GM04503 (cell line): Measurements from ENCODE around the gene CDK12.
A peak's percentile ranks its signal among the peaks of the same experiment; 100 is the strongest.

Source experiments
- DNase-seq: peaks from one replicate; pipeline ENCODE4 v3.0.0-alpha.2; 2012; ENCODE audit warnings: low read depth

Gene CDK12

DNA sequence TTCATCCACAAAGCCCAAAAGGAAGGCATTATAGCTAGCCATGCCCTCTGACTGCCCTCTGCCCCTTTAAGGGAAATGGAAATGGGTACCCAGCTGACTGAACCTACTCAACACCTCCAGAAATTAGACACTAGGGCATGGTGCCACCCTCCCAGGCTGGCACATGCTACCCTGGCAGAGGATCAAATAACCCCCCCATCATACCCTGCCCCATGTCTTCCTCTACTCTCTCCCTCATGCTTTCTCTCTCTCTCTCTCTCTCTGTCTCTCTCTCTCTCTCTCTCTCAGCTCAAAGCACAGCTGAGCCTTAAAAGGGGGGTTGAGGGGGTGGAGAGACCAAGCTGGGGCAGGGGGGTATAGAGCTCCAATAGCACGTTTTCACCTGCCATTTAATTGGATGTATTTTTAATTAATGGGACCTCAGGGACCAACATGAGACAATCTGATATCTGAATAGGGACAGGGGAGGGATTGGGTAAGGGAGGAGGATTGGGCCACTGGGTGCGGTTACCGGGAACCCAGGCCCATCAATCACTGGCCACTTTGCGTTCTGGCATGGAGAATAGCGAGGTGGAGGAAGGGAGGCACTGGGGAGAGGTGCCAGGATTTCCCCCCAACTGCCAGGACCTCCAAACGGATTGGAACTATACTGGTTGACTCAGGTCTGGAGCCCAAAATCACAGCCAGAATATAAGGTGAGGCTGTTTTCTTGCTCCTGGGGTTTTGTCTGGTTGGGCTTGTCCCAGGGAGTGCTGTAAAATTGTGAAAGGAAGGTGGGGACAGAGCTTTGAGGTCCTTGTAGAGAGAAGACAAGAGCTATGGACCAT, 88.7 kb downstream of the CDK12 start:
- DNase-seq: no peak

DNA sequence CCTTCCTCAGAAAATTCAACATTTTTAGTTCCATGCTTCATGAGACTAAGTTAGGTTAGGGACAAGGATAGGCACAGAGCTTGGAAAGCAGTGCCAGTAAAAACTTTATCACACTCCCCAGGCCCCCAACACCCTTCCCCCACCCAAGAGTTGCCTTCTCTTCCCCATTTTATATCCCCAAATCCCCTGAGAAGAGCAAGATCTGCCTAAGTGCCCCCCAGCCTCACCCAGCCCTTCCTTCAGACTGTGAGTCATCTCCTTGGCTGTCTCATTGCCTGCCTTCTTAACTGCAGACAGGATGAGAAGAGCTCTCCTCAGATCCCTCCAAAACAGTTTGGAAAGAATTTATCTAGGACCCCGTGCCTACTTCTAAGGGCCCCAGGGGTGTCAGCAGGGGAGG, 90.6 kb downstream of the CDK12 start:
- no peak for DNase-seq

- DNase-seq: no peak
Observed at GRCh38 chr17:39553341-39553945, 92.2 kb downstream of the CDK12 start.

DNA sequence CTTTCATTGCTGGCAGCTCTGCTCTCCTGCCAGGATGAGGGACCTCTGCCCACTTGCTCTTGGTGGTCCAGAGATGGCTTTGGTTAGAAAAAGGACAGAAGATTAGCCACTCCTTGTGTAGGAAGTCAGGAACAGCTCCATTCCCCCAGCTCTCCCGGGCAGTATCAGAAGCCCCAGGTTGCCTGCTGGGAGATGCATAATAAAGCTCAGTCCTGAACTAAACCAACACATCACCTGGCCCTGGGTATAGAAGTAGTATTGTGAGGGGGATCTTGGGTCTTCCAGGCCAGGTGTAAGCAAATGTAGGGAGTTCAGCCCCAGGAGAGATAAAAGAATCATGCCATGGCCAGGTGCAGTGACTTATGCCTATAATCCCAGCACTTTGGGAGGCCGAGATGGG, 94.1 kb downstream of the CDK12 start:
- no peak for DNase-seq

DNA sequence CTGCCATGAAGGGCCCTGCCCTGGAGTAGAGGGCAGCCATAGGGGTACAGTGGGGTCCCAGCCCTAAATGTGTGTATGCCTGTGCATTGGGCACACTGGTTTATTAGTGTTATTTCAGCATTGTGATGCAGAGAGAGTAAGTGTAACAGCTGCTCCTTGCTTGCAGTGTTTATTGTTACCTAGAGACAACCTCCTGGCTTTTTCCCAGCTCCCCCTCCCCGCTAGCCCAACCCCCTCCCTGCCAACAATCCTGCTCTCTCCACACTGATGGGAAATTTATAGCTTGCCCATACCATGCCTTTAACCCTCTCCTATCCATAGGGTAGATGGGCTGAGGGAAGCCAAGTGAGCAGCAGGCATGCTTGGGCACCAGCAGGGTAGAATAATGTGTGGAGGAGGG, 95.1 kb downstream of the CDK12 start:
- no peak for DNase-seq

- no peak for DNase-seq
Observed at GRCh38 chr17:39562395-39562794, 101.1 kb downstream of the CDK12 start.

GRCh38 chr17:39562976-39563375, 101.7 kb downstream of the CDK12 start:
- DNase-seq: no peak

DNA sequence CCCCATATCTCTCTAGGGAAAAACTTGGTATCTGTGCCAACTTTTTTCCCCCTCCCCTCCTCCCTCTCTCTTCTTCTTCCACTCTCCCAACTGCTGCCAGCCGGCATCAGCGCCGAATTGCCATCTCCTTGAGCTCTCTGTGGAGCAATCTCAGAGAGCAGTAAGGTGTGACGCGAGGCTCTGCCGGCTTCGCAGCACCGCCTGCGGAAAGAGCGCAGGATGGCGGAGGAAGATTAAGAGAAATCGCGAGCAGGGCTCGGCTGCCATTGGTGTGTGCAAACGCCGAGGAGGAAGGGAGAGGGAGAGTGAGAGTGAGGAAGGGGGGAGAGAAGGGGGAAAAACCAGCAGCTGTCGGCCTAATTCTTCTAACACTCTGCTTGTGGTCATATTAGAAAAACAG, 102.2 kb downstream of the CDK12 start:
- no peak for DNase-seq

DNA sequence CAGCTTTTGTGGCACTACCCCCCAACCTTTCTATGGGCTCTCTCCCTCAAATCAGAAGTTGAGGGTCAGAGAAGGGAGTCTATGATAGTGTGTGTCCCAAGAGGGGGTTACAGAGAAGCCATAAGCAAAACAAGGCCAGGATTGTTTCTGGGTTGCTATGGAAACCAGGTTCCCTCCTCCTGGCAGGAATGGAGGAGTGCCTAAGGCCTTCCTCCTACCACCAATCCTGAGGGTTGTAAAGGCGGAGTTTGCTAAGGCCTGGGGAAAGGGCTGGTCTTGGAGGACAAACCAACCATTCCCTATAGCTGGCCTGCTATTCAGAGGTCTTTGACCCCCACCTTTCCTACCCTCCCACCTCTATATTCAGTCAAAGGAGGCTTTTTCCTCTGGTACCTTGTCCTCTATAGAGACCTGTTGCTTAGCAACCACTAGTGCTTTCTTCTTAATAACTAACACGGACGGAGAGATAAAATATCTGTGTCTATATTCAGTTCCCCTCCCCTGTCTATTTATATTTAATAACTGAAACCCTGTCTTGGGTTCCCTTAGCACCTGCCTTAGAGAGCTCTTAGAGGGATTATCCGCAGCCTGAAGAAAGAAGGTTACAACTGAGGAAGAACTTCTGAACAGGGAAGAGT, 103.0 kb downstream of the CDK12 start:
- no peak for DNase-seq

DNA sequence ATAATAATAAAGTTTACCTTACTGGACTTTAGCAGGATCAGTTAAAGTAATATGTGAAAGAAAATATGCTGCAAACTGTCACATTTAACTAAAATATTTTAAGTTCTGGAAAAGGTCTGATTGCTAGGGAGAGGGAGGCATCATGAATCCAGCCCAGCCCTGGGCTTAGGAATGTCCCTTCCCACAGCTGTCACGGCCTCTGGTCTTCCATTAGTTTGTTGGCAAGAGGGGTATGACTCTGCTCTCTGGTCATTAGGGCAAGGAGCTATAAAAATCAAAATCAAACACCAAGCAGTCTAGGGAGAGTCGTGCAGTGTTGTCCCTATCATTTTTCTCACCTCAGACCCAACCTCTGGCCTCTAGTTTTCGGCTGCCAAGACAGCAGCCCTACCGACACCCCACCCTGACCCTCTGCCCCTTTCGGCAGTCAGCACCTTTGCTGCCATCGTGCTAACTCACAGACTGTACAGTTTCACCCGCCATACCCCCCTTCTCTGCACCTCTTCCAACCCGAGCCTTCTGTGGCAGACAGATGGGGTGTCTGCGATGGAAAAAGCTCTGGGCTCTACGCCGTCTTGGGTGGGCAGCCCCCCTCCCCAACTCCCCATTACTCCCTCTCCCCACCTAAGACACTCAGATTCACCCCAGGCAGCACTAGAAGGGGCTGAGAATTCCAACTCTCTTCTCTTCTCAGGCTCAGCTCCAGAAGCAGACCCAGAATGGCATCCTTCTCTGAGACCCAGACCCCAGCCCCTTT, 105.0 kb downstream of the CDK12 start:
- no peak for DNase-seq

GRCh38 chr17:39568702-39569101, 107.4 kb downstream of the CDK12 start:
- no peak for DNase-seq

DNA sequence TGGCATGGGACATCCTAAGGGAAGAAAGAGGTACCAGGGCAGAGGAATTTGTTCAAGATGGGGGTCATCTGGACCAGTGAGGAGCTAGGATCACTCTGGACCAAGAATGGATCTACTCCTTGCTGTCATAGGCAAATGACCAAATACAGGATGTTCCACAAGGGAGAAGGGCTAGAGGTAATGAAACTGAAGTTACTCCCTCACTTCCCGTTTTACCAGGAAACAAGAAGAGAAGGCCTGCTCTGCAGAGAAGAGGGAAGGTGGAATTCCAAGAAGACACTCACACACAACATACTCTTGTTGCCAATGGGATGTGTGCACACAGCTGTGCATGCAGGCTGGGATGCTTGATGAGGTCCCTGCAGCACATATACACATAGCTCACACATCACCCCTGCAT, 107.8 kb downstream of the CDK12 start:
- DNase-seq: no peak

DNA sequence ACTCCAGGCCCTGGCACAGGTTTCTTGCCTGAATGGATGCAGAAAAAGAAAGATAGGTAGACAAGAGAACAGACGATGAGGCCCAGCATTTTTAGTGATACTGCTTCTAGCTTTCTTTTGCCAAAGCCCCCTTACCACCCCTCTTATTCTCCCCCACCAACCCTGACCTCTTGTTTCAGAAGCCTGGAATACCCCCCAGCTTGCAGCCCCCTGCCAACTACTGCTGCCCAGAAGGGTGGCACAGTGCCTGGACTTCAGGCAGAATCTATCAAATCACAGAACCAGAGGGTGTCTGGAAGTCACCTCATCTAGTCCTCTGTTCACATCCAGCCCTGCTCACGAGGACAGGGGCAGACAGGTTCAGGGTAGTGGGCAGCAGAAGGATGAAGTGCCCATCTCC, 110.8 kb downstream of the CDK12 start:
- no peak for DNase-seq

- peak; percentile 21 for DNase-seq
Observed at GRCh38 chr17:39573447-39574298, 112.4 kb downstream of the CDK12 start.

DNA sequence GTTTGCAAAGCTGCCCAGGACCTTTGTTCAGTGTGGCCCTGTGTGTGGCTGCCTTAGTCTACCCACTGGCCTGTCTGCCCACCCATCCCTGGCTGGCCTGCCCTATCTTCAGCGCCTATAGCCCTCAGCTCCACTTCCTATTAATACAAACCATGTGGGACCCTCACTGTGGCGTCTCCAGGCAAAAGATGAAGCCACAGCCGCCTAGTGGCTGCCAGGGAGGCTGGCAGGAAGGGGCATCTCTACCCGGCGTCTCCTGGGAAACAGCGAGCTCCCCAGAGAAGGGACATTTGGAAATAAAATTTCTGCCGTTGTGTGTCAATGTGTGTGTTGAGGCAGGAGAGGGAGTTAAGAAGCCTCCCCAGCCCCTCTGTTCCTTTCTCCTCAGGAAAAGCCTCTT, 114.9 kb downstream of the CDK12 start:
- no peak for DNase-seq

DNA sequence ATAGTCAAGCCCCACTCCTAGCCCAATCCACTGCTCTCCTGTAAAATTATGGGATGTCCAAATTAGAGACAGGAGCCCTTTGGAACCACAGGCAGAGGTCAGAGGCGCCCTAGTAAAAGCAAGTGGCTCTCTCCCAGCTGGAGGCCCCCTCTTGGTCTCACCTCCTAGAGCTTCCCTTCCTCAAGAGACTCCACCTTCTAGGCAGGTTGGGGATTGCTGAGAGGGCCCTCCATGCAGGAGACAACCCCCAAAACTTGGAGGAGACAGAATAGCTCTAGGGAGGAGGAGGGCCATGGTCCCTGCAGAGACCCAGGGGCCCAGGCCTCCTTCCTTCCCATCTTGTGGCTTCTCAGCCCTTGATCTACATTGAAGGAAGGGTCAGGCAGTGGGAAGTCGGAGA, 117.0 kb downstream of the CDK12 start:
- DNase-seq: no peak

DNA sequence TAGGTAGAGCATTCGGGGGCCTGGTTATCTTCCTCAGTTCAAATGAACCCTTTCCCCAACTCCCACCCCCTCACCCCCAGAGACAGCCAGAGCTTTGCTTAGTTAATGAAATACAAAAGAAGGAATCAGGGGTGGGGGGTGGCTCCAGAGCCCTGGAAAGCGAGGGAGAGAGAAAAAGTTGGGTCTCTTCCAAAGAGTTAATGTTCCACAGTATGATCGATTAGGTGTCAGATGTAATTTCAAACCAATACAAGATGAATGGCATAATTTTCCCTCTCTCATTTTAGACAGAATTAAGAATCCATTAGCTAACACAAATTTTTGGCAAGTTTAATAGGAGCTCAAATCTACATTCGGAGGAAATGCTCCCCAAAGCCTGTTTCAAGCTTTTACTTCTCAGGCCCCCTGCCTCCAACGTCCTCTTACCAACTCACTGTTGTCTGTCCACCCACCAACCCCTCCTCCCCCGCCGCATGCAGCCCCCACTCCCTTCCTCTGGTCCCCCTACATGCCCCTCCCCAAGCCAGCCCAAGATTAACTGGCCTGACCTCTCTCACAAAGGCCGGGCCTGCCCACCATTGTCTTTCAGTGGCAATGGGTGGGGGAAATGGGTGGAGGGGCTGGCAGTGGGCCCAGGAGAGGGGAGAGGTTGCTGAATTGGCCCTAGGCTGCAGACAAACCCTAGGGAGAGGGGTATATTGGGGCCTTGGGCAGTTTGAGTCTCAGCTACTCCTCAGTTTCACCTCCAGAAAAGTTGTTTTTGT, 118.2 kb downstream of the CDK12 start:
- DNase-seq: no peak

DNA sequence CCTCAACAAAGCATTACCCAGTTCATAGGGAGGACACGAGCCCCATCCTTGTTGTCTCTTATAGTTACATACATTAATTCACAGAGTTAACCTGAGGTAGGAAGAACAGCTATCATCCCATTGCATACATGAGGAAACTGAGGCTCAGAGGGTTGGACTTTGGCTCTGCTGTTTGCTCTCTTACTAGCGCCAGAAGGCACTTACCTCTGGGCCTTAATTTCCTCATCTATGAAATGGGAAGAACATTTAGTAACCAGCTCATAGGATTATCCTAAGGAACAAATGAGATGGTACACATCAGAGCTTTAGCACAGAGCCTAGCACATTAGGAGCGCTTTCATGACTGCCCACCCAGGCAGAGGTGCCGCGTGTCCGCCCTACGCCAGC, 118.8 kb downstream of the CDK12 start:
- DNase-seq: no peak

- no peak for DNase-seq
Observed at GRCh38 chr17:39581071-39581758, 119.9 kb downstream of the CDK12 start.

DNA sequence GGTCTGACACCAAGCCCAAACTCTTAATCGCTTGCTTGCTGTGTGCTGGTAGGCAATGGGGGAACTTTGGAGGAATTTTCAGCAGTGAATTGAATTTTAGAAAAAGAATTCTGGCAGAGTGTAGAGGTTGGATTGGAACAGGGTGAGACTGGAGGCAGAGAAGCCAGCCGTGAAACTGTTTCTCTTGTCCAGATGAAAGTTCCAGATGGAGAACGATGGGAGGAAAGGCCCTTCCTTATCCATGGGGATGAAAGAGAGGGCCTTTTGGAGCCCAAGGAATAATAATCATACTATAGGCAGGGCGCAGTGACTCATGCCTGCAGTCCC, 120.4 kb downstream of the CDK12 start:
- DNase-seq: no peak

DNA sequence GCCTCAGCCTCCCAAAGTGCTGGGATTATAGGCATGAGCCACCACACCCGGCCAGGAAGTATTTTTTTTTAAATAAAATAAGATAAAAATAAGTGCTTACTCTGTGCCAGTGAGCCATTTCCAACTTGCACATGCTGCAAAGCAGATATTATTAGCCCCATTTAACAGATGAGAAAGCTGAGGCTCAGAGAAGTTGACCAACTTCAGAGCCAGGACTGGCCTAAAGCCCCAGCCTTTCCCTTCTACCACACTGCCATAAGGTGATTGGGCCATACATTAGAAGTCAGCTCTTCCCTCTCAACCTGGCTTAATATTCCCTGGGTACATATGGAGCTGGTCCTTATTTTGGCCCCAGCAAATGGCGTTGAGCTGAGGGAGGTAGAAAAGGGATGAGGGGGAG, 121.4 kb downstream of the CDK12 start:
- DNase-seq: no peak
